OCI-LY7 (cell line): Measurements from ENCODE around the gene LRRC2. TPM values are rescaled to one million over a fixed set of nuclear protein-coding genes. Genes with fewer than 3 reads are reported as not detected.

Source experiments
- BruUV-seq: library from RNA; stranded (reverse); fragments of 400-500 nt; replicated peaks from 2 replicates; lab custom pipeline; 2021; lab: Mats Ljungman, UMichigan
- CTCF ChIA-PET: fragments of 300-600 bp; sonication (Branson Sonifier 250); formaldehyde crosslinking; loops from one replicate; lab custom pipeline; 2022; ENCODE audit warnings: antibody characterized with exemption; ENCODE audit not compliant: unreplicated experiment; lab: Charles Lee
- POLR2A ChIA-PET: fragments of 300-600 bp; sonication (Branson Sonifier 250); formaldehyde crosslinking; loops from one replicate; lab custom pipeline; 2022; ENCODE audit warnings: antibody characterized with exemption; lab: Charles Lee
- DNase-seq: peaks from one replicate; pipeline ENCODE4 v3.0.0-alpha.2; 2015; ENCODE audit warnings: low spot score
- H2AFZ ChIP-seq: fragments of 200-600 bp; sonication (generic), shearing (Covaris generic); 2 replicates; pipeline ENCODE4 v1.6.1; 2014; ENCODE audit warnings: mild to moderate bottlenecking, antibody characterized with exemption, low read length, moderate library complexity
- H3K27ac ChIP-seq: fragments of 200-600 bp; sonication (generic); 2 replicates; pipeline ENCODE4 v1.5.1; 2014; ENCODE audit warnings: mixed run types, low read depth, mild to moderate bottlenecking, moderate library complexity, low read length, inconsistent platforms; ENCODE audit not compliant: poor library complexity, severe bottlenecking
- H3K36me3 ChIP-seq: fragments of 200-600 bp; sonication (generic); 2 replicates; pipeline ENCODE4 v1.6.1; 2014; ENCODE audit warnings: mild to moderate bottlenecking, antibody characterized with exemption, low read length, moderate library complexity, mixed read lengths; ENCODE audit not compliant: insufficient read depth
- H3K4me1 ChIP-seq: fragments of 200-600 bp; sonication (generic); 2 replicates; pipeline ENCODE4 v1.5.1; 2014; ENCODE audit warnings: mild to moderate bottlenecking, low read length; ENCODE audit not compliant: insufficient read depth, poor library complexity, severe bottlenecking
- H3K4me2 ChIP-seq: fragments of 200-600 bp; sonication (generic); 2 replicates; pipeline ENCODE4 v1.6.1; 2014; ENCODE audit warnings: mild to moderate bottlenecking, low read length
- H3K4me3 ChIP-seq: fragments of 200-600 bp; sonication (generic); 2 replicates; pipeline ENCODE4 v1.5.1; 2014; ENCODE audit warnings: mild to moderate bottlenecking, low read depth, low read length; ENCODE audit not compliant: poor library complexity, severe bottlenecking
- H3K79me2 ChIP-seq: fragments of 200-600 bp; sonication (generic); 2 replicates; pipeline ENCODE4 v1.6.1; 2016; ENCODE audit warnings: low read depth, mild to moderate bottlenecking, low read length, moderate library complexity, mixed read lengths; ENCODE audit not compliant: insufficient read depth
- H3K9me2 ChIP-seq: fragments of 200-600 bp; sonication (generic); 2 replicates; pipeline ENCODE4 v1.6.1; 2016; ENCODE audit warnings: mild to moderate bottlenecking, low read length, mixed read lengths; ENCODE audit not compliant: insufficient read depth
- H3K9me3 ChIP-seq: fragments of 200-600 bp; sonication (generic); 2 replicates; pipeline ENCODE4 v1.6.1; 2014; ENCODE audit warnings: mild to moderate bottlenecking, mixed run types, low read length, mixed read lengths
- H4K20me1 ChIP-seq: fragments of 200-600 bp; sonication (generic); 2 replicates; pipeline ENCODE4 v1.6.1; 2014; ENCODE audit warnings: mild to moderate bottlenecking, antibody characterized with exemption, low read length, moderate library complexity, mixed read lengths; ENCODE audit not compliant: insufficient read depth
- CTCF ChIP-seq: fragments of 200-600 bp; sonication (generic); conservative IDR thresholded peaks from 2 replicates; pipeline ENCODE4 v1.5.1; 2014; ENCODE audit warnings: mild to moderate bottlenecking, antibody characterized with exemption, low read length, moderate library complexity, mixed read lengths
- EZH2phosphoT487 ChIP-seq: fragments of 200-600 bp; sonication (generic); IDR thresholded peaks from 2 replicates; pipeline ENCODE4 v1.6.1; 2018; ENCODE audit warnings: low read depth, borderline replicate concordance, mild to moderate bottlenecking, mixed run types, antibody characterized with exemption, low read length, moderate library complexity, mixed read lengths
- intact Hi-C: fragments of 100-400 bp; cut with micrococcal nuclease; formaldehyde crosslinking; loops from one replicate; pipeline ENCODE4 v1.10.0; 2022; ENCODE audit not compliant: unreplicated experiment
- total RNA-seq, 2 experiments: library from RNA; depleted of rRNA in 1 of 2; stranded (reverse); fragments of >200 nt in 1 of 2; shearing (Covaris generic) in 1 of 2; gene quantifications; 2 replicates each; pipeline ENCODE4 v1.2.3, GENCODE V29; 2014 to 2022

Gene LRRC2
- total RNA-seq, 2 experiments from 2014 or later: 1.9 to 2.0 TPM

- no peak overlapping the region for H3K27ac ChIP-seq
- no peaks in the 10 kb centered on the region for H3K4me1 ChIP-seq
- H3K36me3 ChIP-seq: no peaks in the 10 kb centered on the region
- ChIA-PET POLR2A (no interaction called here), CTCF (no interaction called here)
- H3K4me2 ChIP-seq: no peak overlapping the region
- intact Hi-C loops: no loop called here
- H3K9me3 ChIP-seq: no peaks in the 10 kb centered on the region
- H3K9me2 ChIP-seq: no peaks in the 10 kb centered on the region
- no peaks in the 10 kb centered on the region for H4K20me1 ChIP-seq
- no peak overlapping the region for H3K4me3 ChIP-seq
- DNase-seq: no peak
- no peak overlapping the region for H2AFZ ChIP-seq
- no peaks in the 10 kb centered on the region for H3K79me2 ChIP-seq
- TF ChIP-seq EZH2phosphoT487 (no peak), CTCF (no peak)
- BruUV-seq: no TSS peak
Observed at GRCh38 chr3:46604127-46604526, 38.0 kb upstream of the LRRC2 start.

- H3K79me2 ChIP-seq: no peaks in the 10 kb centered on the region
- no peaks in the 10 kb centered on the region for H3K9me2 ChIP-seq
- TF ChIP-seq EZH2phosphoT487 (no peak), CTCF (no peak)
- intact Hi-C loops: no loop called here
- DNase-seq: no peak
- H3K4me2 ChIP-seq: no peak overlapping the region
- no peaks in the 10 kb centered on the region for H3K36me3 ChIP-seq
- no peaks in the 10 kb centered on the region for H3K4me1 ChIP-seq
- ChIA-PET CTCF (no interaction called here), POLR2A (no interaction called here)
- no peak overlapping the region for H3K27ac ChIP-seq
- no peaks in the 10 kb centered on the region for H3K9me3 ChIP-seq
- H2AFZ ChIP-seq: no peak overlapping the region
- no TSS peak for BruUV-seq
- no peak overlapping the region for H3K4me3 ChIP-seq
- no peaks in the 10 kb centered on the region for H4K20me1 ChIP-seq
Observed at GRCh38 chr3:46603446-46604046, 37.4 kb upstream of the LRRC2 start.

DNA sequence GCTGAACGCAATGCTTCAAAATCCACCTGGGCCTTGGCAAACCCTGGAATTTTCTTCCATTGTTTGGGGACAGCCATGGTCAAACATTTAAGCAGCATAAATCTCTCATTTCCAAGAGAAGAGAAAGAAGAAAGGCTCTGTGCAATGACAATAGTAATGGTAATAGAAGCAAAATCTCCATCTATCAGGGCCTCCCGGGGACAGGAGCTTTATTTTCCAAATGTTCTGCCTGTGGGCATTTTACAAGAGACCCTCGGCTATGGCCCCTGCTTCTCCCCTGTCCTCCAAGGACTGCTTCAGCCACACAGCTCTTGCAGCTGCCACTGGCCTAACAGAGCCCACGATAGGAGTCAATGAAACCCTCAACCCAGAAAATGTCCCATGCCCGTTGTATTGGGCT, 33.5 kb upstream of the LRRC2 start:
- H3K4me1 ChIP-seq: no peaks in the 10 kb centered on the region
- BruUV-seq: no TSS peak
- H2AFZ ChIP-seq: no peak overlapping the region
- H3K36me3 ChIP-seq: no peaks in the 10 kb centered on the region
- H3K9me2 ChIP-seq: no peaks in the 10 kb centered on the region
- H3K27ac ChIP-seq: no peak overlapping the region
- no peak overlapping the region for H3K4me3 ChIP-seq
- ChIA-PET CTCF (no interaction called here), POLR2A (interaction anchor here (1.3 kb wide), 1 partner anchor 124 kb away, joined by 3 read pairs; no protein-coding TSS in a partner anchor)
- no peaks in the 10 kb centered on the region for H4K20me1 ChIP-seq
- no peak overlapping the region for H3K4me2 ChIP-seq
- DNase-seq: no peak
- H3K79me2 ChIP-seq: no peaks in the 10 kb centered on the region
- TF ChIP-seq CTCF (no peak), EZH2phosphoT487 (no peak)
- intact Hi-C loops: no loop called here
- no peaks in the 10 kb centered on the region for H3K9me3 ChIP-seq
